ENCODE measurements around the gene SACM1L.

The SACM1L gene

DNA sequence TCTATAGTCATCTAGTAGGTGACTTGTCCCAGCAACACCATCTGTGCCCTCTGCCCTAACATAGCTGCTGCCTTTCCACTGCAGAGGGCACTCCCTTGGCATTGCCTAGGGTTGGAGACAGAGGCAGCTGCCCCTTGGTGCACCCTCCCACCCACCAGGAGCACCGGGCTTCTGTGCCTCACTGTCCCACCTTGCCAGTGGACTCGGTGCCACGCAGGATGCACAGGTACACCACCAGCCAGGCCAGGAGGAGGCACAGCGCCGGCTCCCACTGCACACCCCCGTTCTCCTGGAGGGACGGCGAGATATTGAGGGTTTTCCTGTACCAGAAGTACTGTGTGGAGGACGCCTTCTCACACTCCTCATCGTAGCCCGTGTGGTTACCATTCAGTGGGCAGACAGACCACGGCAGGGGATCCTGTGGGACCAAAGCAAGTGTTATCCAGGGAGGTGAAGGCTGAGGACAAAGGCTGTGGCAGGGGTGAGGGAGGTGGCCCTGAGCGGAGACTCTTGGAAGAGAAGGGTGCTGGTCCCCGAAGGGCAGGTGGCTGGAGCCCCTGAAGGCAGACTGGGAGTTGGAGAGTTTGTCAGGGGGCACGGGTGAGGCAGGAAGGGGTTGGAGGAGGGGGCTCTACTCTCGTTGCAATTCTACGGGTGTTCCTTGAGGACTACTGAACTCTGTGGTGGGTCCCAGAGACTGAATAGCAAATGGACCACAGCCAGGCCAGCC is 86.5 kb downstream of the SACM1L start:
- no peak for TF ChIP-seq EZH2phosphoT487 (IDR thresholded peaks at IDR 0.05; ENCODE audit: borderline replicate concordance, low read length)
- TF ChIP-seq, protein P1, sequence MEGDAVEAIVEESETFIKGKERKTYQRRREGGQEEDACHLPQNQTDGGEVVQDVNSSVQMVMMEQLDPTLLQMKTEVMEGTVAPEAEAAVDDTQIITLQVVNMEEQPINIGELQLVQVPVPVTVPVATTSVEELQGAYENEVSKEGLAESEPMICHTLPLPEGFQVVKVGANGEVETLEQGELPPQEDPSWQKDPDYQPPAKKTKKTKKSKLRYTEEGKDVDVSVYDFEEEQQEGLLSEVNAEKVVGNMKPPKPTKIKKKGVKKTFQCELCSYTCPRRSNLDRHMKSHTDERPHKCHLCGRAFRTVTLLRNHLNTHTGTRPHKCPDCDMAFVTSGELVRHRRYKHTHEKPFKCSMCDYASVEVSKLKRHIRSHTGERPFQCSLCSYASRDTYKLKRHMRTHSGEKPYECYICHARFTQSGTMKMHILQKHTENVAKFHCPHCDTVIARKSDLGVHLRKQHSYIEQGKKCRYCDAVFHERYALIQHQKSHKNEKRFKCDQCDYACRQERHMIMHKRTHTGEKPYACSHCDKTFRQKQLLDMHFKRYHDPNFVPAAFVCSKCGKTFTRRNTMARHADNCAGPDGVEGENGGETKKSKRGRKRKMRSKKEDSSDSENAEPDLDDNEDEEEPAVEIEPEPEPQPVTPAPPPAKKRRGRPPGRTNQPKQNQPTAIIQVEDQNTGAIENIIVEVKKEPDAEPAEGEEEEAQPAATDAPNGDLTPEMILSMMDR (IDR thresholded peaks at IDR 0.05; ENCODE audit: low read depth, low read length, poor library complexity, severe bottlenecking), result no peak
- no peaks in the 10 kb centered on the region for H3K9me2 ChIP-seq (replicated peaks; ENCODE audit: control insufficient read depth, low read length)
- H3K4me3 ChIP-seq (ENCODE audit: low read length), result no peak overlapping the region
- H3K27ac ChIP-seq (ENCODE audit: low read depth, low read length), result no peak overlapping the region
- H3K36me3 ChIP-seq (ENCODE audit: control insufficient read depth, low read length), result no peaks in the 10 kb centered on the region
- H3K79me2 ChIP-seq (ENCODE audit: control insufficient read depth, low read length), result no peaks in the 10 kb centered on the region
- H3K9me3 ChIP-seq (ENCODE audit: control insufficient read depth, insufficient read depth, low read length), result no peaks in the 10 kb centered on the region
- no peaks in the 10 kb centered on the region for H3K27me3 ChIP-seq (ENCODE audit: control insufficient read depth, low read length)
- no peaks in the 10 kb centered on the region for H4K20me1 ChIP-seq (ENCODE audit: control insufficient read depth, insufficient read depth, low read depth, low read length)
- H3K4me1 ChIP-seq (ENCODE audit: control insufficient read depth, low read length), result no peaks in the 10 kb centered on the region
- H3F3A ChIP-seq (ENCODE audit: control insufficient read depth, insufficient read depth), result no peaks in the 10 kb centered on the region
- H3K4me2 ChIP-seq (ENCODE audit: low read length), result no peak overlapping the region

DNA sequence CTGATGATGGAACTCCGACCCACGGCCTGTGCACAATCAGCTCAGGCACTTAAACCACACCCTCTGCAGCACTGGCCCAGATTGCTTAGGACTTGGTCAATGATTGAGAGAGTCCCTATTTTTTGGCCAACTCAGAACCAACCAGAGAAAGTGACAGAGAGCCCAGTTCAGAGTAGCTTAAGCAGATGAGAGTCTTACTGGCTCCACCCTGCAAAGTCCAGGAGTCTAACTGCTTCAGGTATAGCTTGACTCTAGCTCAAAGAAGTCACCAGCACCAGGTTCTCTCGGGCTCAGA is 87.1 kb downstream of the SACM1L start:
- no peaks in the 10 kb centered on the region for H3K9me2 ChIP-seq (replicated peaks; ENCODE audit: control insufficient read depth, low read length)
- no peaks in the 10 kb centered on the region for H3F3A ChIP-seq (ENCODE audit: control insufficient read depth, insufficient read depth)
- H3K4me3 ChIP-seq (ENCODE audit: low read length), result no peak overlapping the region
- H3K36me3 ChIP-seq (ENCODE audit: control insufficient read depth, low read length), result no peaks in the 10 kb centered on the region
- no peaks in the 10 kb centered on the region for H3K9me3 ChIP-seq (ENCODE audit: control insufficient read depth, insufficient read depth, low read length)
- H3K4me1 ChIP-seq (ENCODE audit: control insufficient read depth, low read length), result no peaks in the 10 kb centered on the region
- H4K20me1 ChIP-seq (ENCODE audit: control insufficient read depth, insufficient read depth, low read depth, low read length), result no peaks in the 10 kb centered on the region
- TF ChIP-seq EZH2phosphoT487 (IDR thresholded peaks at IDR 0.05; ENCODE audit: borderline replicate concordance, low read length), result no peak
- TF ChIP-seq, protein P1 (IDR thresholded peaks at IDR 0.05; ENCODE audit: low read depth, low read length, poor library complexity, severe bottlenecking), result no peak
- no peaks in the 10 kb centered on the region for H3K79me2 ChIP-seq (ENCODE audit: control insufficient read depth, low read length)
- H3K4me2 ChIP-seq (ENCODE audit: low read length), result no peak overlapping the region
- no peak overlapping the region for H3K27ac ChIP-seq (ENCODE audit: low read depth, low read length)
- no peaks in the 10 kb centered on the region for H3K27me3 ChIP-seq (ENCODE audit: control insufficient read depth, low read length)

DNA sequence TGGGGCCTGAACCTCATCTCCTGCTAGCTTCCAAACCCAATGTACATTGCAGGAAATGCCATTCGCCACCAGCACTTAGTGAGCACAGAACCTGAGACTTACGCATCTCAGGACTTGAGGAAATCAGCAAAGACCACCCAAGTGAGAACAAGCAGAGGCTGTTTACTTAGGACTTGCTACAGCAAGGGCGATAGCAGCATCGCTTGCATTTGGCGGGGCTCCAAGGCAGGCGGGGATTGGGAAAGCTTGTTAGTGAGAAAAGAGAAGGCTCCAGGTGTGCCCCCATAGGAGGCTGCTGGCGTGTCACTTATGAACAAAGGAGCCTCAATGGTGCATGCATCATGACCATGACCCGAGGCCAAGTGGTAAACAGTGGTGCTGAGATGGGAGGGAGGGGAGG is 87.4 kb downstream of the SACM1L start:
- TF ChIP-seq EZH2phosphoT487 (IDR thresholded peaks at IDR 0.05; ENCODE audit: borderline replicate concordance, low read length), result no peak
- TF ChIP-seq, protein P1 (IDR thresholded peaks at IDR 0.05; ENCODE audit: low read depth, low read length, poor library complexity, severe bottlenecking), result no peak
- no peaks in the 10 kb centered on the region for H3K9me3 ChIP-seq (ENCODE audit: control insufficient read depth, insufficient read depth, low read length)
- H3K4me1 ChIP-seq (ENCODE audit: control insufficient read depth, low read length), result no peaks in the 10 kb centered on the region
- H4K20me1 ChIP-seq (ENCODE audit: control insufficient read depth, insufficient read depth, low read depth, low read length), result no peaks in the 10 kb centered on the region
- H3K79me2 ChIP-seq (ENCODE audit: control insufficient read depth, low read length), result no peaks in the 10 kb centered on the region
- H3K27ac ChIP-seq (ENCODE audit: low read depth, low read length), result no peak overlapping the region
- H3K9me2 ChIP-seq (replicated peaks; ENCODE audit: control insufficient read depth, low read length), result no peaks in the 10 kb centered on the region
- no peak overlapping the region for H3K4me3 ChIP-seq (ENCODE audit: low read length)
- H3K27me3 ChIP-seq (ENCODE audit: control insufficient read depth, low read length), result no peaks in the 10 kb centered on the region
- no peak overlapping the region for H3K4me2 ChIP-seq (ENCODE audit: low read length)
- H3K36me3 ChIP-seq (ENCODE audit: control insufficient read depth, low read length), result no peaks in the 10 kb centered on the region
- H3F3A ChIP-seq (ENCODE audit: control insufficient read depth, insufficient read depth), result no peaks in the 10 kb centered on the region

All from DOHH2 (cell line).